Measurements from ENCODE around the gene C10orf71. TPM values are rescaled to one million over a fixed set of nuclear protein-coding genes. Genes with fewer than 3 reads are reported as not detected.

C10orf71 gene
- polyA plus RNA-seq, 3 donors = 0.19 to 0.28 TPM; not detected in 1

- no peak for DNase-seq
These were observed 4.2 kb upstream of the C10orf71 start for GRCh38 chr10:49294731-49295130.

GRCh38 chr10:49295297-49295696, 3.7 kb upstream of the C10orf71 start:
- no peak for DNase-seq

- DNase-seq = no peak
These were observed 2.6 kb upstream of the C10orf71 start for GRCh38 chr10:49296382-49296781.

GRCh38 chr10:49296836-49297235, 2.1 kb upstream of the C10orf71 start:
- DNase-seq = no peak

GRCh38 chr10:49297818-49298670, 926 bp upstream of the C10orf71 start:
- DNase-seq = no peak

- DNase-seq = peak; percentile 41
These were observed 343 bp upstream of the C10orf71 start for GRCh38 chr10:49298671-49298982.

- no peak for DNase-seq
These were observed 808 bp downstream of the C10orf71 start for GRCh38 chr10:49299816-49300139.

GRCh38 chr10:49300140-49300974, 1.4 kb downstream of the C10orf71 start:
- DNase-seq = no peak

GRCh38 chr10:49301302-49301701, 2.3 kb downstream of the C10orf71 start:
- DNase-seq = no peak

- DNase-seq = no peak
These were observed 3.1 kb downstream of the C10orf71 start for GRCh38 chr10:49302088-49302487.

- no peak for DNase-seq
These were observed 4.7 kb downstream of the C10orf71 start for GRCh38 chr10:49303711-49304110.

GRCh38 chr10:49304137-49304536, 5.2 kb downstream of the C10orf71 start:
- no peak for DNase-seq

- DNase-seq = no peak
These were observed 9.0 kb downstream of the C10orf71 start for GRCh38 chr10:49307921-49308320.

- no peak for DNase-seq
These were observed 9.9 kb downstream of the C10orf71 start for GRCh38 chr10:49308881-49309280.

GRCh38 chr10:49309691-49310411, 10.9 kb downstream of the C10orf71 start:
- DNase-seq = no peak

- no peak for DNase-seq
These were observed 11.5 kb downstream of the C10orf71 start for GRCh38 chr10:49310460-49310859.

GRCh38 chr10:49310901-49311554, 12.1 kb downstream of the C10orf71 start:
- no peak for DNase-seq

GRCh38 chr10:49311555-49312236, 12.7 kb downstream of the C10orf71 start:
- no peak for DNase-seq

- no peak for DNase-seq
These were observed 13.4 kb downstream of the C10orf71 start for GRCh38 chr10:49312246-49312869.

GRCh38 chr10:49313501-49314070, 14.6 kb downstream of the C10orf71 start:
- DNase-seq = no peak

- no peak for DNase-seq
These were observed 15.8 kb downstream of the C10orf71 start for GRCh38 chr10:49314806-49315205.

All from renal pelvis (tissue), 4 donors.